SH-SY5Y (cell line): Measurements from ENCODE around the gene OR2Y1.

Experiments
- GATA2 ChIP-seq: IDR thresholded peaks from 2 replicates; pipeline ENCODE4 v1.6.1; 2011; ENCODE audit warnings: mild to moderate bottlenecking, low read depth, low read length
- GATA3 ChIP-seq: IDR thresholded peaks from 2 replicates; pipeline ENCODE4 v1.6.1; 2011; ENCODE audit warnings: low read depth, mild to moderate bottlenecking, low read length, moderate library complexity

DNA sequence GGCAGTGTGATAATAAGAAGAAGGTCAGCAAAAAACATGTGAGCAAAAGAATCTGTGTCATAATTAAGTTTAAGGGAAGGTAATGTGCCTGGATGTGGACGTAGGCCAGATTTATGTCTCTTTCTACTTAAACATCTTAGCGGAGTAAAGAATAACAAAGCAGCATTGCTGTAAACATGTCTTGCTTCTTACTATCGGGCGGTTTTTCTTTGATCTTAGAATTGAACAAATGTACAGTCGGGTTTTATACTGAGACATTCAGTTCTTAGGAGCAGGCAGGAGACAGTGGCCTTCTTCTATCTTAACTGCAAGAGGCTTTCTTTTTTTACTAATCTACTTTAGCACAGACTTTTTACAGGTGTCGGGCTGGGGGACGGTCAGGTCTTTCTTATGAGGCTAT is 50.1 kb downstream of the OR2Y1 start:
- TF ChIP-seq GATA3, result no peak
- TF ChIP-seq GATA2, result no peak
